Peyer's patch (tissue), 4 donors: ENCODE results near the gene KIF2A. TPM values are rescaled to one million over a fixed set of nuclear protein-coding genes. Genes with fewer than 3 reads are reported as not detected.

ENCODE experiments used
- DNase-seq, 3 donors: peaks; one replicate each; pipeline ENCODE4 v3.0.0-alpha.2; 2017 to 2019
- H3K27ac ChIP-seq, 4 donors: fragments of 200-600 bp; sonication (generic); one replicate each; pipeline ENCODE4 v1.5.1; 2016 to 2019
- H3K27me3 ChIP-seq, 2 donors: fragments of 200-600 bp; sonication (generic); one replicate each; pipeline ENCODE4 v1.5.1; 2019
- H3K36me3 ChIP-seq, 3 donors: fragments of 200-600 bp; sonication (generic); one replicate each; pipeline ENCODE4 v1.5.1; 2016 to 2019
- H3K4me1 ChIP-seq, 4 donors: fragments of 200-600 bp; sonication (generic); one replicate each; pipeline ENCODE4 v1.5.1; 2016 to 2019
- H3K4me3 ChIP-seq, 4 donors: fragments of 200-600 bp; sonication (generic); 1 replicate in 3 of 4; 2 replicates in 1 of 4; pipeline ENCODE4 v1.5.1; 2016 to 2019; ENCODE audit warnings: mild to moderate bottlenecking in 1 of 4
- H3K9me3 ChIP-seq, 4 donors: fragments of 200-600 bp; sonication (generic); one replicate each; pipeline ENCODE4 v1.5.1; 2016 to 2019; ENCODE audit warnings: mild to moderate bottlenecking in 1 of 4
- CTCF ChIP-seq, 6 experiments: fragments of 450-650 bp in 4 of 6; fragments of 200-600 bp in 2 of 6; sonication (generic) in 1 of 6; IDR thresholded peaks; one replicate each; pipeline ENCODE4 v1.5.1; 2017 to 2019; ENCODE audit warnings: antibody characterized with exemption in 6 of 6, mild to moderate bottlenecking in 3 of 6, moderate library complexity in 1 of 6
- POLR2A ChIP-seq, 2 donors: fragments of 450-650 bp; IDR thresholded peaks; one replicate each; pipeline ENCODE4 v1.5.1; 2017; ENCODE audit warnings: antibody characterized with exemption in 2 of 2, mild to moderate bottlenecking in 2 of 2, moderate library complexity in 2 of 2
- total RNA-seq, 4 donors: library from RNA; depleted of rRNA; stranded (reverse); fragments of >200 nt; gene quantifications; one replicate each; pipeline ENCODE4 v1.1.0, GENCODE V29; 2016

The KIF2A gene
- total RNA-seq, 4 donors from 2014 or later: 38.3 to 71.8 (median 41.6) TPM

GRCh38 chr5:62362701-62363100 is 56.7 kb downstream of the KIF2A start:
- Histone ChIP-seq H3K27me3 (no peaks in the 10 kb centered on the region), H3K36me3 (peaks cover 0 to 75% (median 0%) of the 10 kb centered on the region in 3 donors), H3K4me1 (no peaks in the 10 kb centered on the region), H3K9me3 (no peaks in the 10 kb centered on the region), H3K4me3 (no peak overlapping the region), H3K27ac (no peak overlapping the region)
- DNase-seq: no peak
- TF ChIP-seq POLR2A (IDR thresholded peaks at IDR 0.05) (no peak), CTCF (IDR thresholded peaks at IDR 0.05) (no peak)

- H3K4me1 ChIP-seq: no peaks in the 10 kb centered on the region
- H3K27me3 ChIP-seq: no peaks in the 10 kb centered on the region
- H3K9me3 ChIP-seq: no peaks in the 10 kb centered on the region
- no peak for DNase-seq
- peaks cover 0 to 37% (median 0%) of the 10 kb centered on the region in 3 donors for H3K36me3 ChIP-seq
- TF ChIP-seq POLR2A (IDR thresholded peaks at IDR 0.05): no peak
- no peak for TF ChIP-seq CTCF (IDR thresholded peaks at IDR 0.05)
- H3K4me3 ChIP-seq: no peak overlapping the region
- H3K27ac ChIP-seq: no peak overlapping the region
Measured at GRCh38 chr5:62369039-62369438, 63.0 kb downstream of the KIF2A start.

- DNase-seq: no peak
- H3K9me3 ChIP-seq: no peaks in the 10 kb centered on the region
- no peaks in the 10 kb centered on the region for H3K27me3 ChIP-seq
- no peak for TF ChIP-seq CTCF (IDR thresholded peaks at IDR 0.05)
- TF ChIP-seq POLR2A (IDR thresholded peaks at IDR 0.05): no peak
- H3K4me1 ChIP-seq: no peaks in the 10 kb centered on the region
- H3K36me3 ChIP-seq: peaks cover 0 to 39% (median 0%) of the 10 kb centered on the region in 3 donors
- no peak overlapping the region for H3K27ac ChIP-seq
- no peak overlapping the region for H3K4me3 ChIP-seq
Measured at GRCh38 chr5:62371409-62371808, 65.4 kb downstream of the KIF2A start.

- no peak overlapping the region for H3K4me3 ChIP-seq
- DNase-seq: no peak
- peaks cover 0 to 42% (median 0%) of the 10 kb centered on the region in 3 donors for H3K36me3 ChIP-seq
- H3K9me3 ChIP-seq: no peaks in the 10 kb centered on the region
- H3K4me1 ChIP-seq: no peaks in the 10 kb centered on the region
- H3K27ac ChIP-seq: no peak overlapping the region
- TF ChIP-seq CTCF (IDR thresholded peaks at IDR 0.05) (no peak), POLR2A (IDR thresholded peaks at IDR 0.05) (no peak)
- no peaks in the 10 kb centered on the region for H3K27me3 ChIP-seq
Measured at GRCh38 chr5:62372600-62372999, 66.6 kb downstream of the KIF2A start.

GRCh38 chr5:62373382-62373781 is 67.4 kb downstream of the KIF2A start:
- H3K27ac ChIP-seq: no peak overlapping the region
- no peak overlapping the region for H3K4me3 ChIP-seq
- H3K4me1 ChIP-seq: no peaks in the 10 kb centered on the region
- TF ChIP-seq POLR2A (IDR thresholded peaks at IDR 0.05): no peak
- no peak for TF ChIP-seq CTCF (IDR thresholded peaks at IDR 0.05)
- no peaks in the 10 kb centered on the region for H3K9me3 ChIP-seq
- no peak for DNase-seq
- H3K36me3 ChIP-seq: peaks cover 0 to 49% (median 0%) of the 10 kb centered on the region in 3 donors
- no peaks in the 10 kb centered on the region for H3K27me3 ChIP-seq

- H3K4me1 ChIP-seq: no peaks in the 10 kb centered on the region
- no peak overlapping the region for H3K27ac ChIP-seq
- no peak overlapping the region for H3K4me3 ChIP-seq
- H3K36me3 ChIP-seq: peaks cover 0 to 56% (median 1%) of the 10 kb centered on the region in 3 donors
- no peak for DNase-seq
- no peak for TF ChIP-seq CTCF (IDR thresholded peaks at IDR 0.05)
- no peak for TF ChIP-seq POLR2A (IDR thresholded peaks at IDR 0.05)
- no peaks in the 10 kb centered on the region for H3K27me3 ChIP-seq
- H3K9me3 ChIP-seq: no peaks in the 10 kb centered on the region
Measured at GRCh38 chr5:62374090-62374489, 68.1 kb downstream of the KIF2A start.
